GM10266 (cell line): ENCODE data around the gene HES2.

Experiments used
- DNase-seq: peaks from one replicate; pipeline ENCODE4 v3.0.0; 2012; ENCODE audit errors: extremely low spot score
- CTCF ChIP-seq: IDR thresholded peaks from 2 replicates; pipeline ENCODE4 v1.5.1; 2012; ENCODE audit warnings: mild to moderate bottlenecking, low read depth; ENCODE audit not compliant: control insufficient read depth, insufficient read depth; ENCODE audit errors: missing control alignments

Gene HES2

DNA sequence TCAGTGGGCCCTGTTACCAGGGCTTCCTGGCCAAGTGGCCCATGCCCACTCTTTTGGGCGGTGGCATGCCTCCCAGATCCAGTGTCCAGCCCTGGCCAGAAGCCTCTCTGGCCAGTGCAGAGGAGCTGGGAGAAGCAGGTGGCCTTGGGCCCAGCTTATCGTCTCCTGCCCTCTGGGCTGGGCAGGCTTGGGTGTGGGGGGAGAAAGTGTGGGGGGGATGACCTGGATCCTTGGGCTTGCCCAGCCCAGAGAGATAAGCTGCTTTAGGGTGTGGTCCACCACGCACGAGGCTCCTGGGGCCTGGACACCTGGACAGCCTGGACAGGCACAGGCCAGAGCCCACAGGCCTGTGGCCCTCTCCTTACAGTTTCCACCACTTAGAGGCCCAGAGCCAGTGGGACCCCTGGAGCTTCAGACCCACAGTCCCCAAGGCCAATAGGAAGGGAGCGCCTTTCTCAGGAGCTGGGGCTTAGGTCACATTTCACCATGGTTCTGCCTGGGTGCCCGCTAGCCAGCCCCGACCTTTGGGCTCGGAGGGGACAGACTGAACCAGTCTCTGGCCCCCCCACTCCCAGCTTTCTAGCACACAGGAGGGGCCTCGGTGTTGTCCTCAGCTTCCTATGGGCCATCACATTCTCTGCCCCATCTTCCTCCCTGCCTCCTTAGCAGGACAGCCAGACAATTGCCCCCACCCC is 6.7 kb upstream of the HES2 start:
- DNase-seq, result no peak
- no peak for TF ChIP-seq CTCF

DNA sequence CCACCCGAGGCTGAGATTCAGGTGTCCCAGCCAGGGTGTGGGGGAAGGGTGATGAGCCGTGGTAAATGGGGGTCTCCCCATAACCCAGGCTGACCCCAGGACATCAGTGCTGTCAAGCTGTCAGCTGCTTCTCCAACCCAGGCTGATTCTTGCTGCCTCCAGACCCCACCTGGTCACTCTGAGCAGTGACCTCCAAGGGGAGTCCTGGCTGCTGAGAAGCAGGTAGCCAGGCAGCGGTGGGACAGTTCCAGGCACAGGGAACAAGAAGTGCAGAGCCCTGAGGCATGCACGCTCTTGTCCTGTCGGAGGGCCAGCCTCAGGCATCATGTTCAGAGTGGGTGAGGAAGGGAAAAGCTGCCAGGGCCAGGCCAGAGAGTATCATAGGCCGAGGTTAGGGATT is 5.9 kb upstream of the HES2 start:
- TF ChIP-seq CTCF, result no peak
- no peak for DNase-seq

DNA sequence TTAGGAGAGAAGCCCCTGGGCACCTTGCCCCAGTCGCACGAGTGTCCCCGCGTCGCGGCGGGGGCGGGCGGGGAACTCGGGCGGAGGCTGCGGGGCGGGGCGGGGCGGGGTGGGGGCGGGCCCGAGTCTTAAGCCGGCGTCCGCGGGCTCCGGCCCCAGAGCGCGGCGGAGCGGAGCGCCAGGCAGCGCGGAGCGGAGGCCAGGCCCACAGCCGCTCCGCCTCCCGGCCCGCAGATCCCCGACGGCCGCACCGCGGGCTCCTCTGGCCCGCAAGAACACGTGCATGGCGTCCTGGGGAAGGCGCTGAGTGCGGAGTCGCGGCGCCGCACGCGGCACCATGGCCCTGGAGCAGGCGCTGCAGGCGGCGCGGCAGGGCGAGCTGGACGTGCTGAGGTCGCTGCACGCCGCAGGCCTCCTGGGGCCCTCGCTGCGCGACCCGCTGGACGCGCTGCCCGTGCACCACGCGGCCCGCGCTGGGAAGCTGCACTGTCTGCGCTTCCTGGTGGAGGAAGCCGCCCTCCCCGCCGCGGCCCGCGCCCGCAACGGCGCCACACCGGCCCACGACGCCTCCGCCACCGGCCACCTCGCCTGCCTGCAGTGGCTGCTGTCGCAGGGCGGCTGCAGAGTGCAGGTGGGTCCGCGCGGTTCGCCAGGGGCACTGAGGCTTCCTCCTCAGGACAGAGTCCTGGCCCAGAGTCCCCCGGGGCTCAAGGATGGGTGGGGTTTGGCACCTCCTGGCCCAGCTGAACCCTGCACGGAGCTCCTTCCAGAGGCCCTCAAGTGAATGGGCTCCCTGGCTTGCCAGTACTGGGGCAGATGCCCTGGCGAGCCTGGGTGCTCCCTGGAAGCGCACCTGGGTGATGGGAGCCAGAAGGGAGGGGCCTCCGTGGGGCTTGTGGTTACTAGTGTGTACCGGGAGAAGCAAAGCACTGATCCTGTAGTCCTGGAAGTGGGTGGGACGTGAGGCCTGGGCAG is 5.2 kb upstream of the HES2 start, which contains the start of gene ESPN:
Gene ESPN (plus strand): TSS at position 158 of the 975 bp plus-strand sequence. CDS start 180 bp downstream, at position 338.
- peak; percentile 81 for DNase-seq

DNA sequence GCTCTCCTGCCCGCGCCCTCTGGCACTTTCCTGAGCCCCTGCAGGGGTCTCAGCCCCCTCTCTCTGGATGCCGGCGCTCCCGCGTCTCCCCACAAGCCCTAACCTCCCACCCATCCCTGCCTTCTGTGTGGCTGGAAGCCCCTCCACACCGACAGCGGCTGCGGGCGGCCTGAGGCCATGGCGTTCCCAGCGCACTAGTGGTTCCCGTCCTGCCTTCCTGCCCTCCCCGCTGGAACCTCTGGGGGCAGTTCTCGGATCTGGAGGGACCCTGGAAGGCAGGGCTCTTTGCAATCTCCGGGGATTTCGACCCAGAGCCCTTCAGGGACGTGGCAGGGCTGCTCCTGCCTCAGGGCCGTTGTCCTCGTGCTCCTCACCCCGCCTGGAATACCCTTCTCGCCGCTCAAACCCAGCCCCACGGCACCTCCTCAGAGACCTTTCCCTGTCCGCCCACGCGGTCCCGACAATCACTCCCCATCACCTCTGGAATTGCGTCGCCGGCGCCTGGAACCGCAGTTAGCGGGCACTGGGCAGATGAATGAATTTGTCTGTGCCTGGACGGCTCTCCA is 4.4 kb upstream of the HES2 start:
- peak; percentile 53 for DNase-seq
- no peak for TF ChIP-seq CTCF

More for the DNA sequence above, 5.2 kb upstream of the HES2 start, which contains the start of gene ESPN:
- no peak for TF ChIP-seq CTCF

- TF ChIP-seq CTCF, result peak; percentile 84
- DNase-seq, result peak; percentile 89
Observed at GRCh38 chr1:6423321-6423999, 3.7 kb upstream of the HES2 start.

DNA sequence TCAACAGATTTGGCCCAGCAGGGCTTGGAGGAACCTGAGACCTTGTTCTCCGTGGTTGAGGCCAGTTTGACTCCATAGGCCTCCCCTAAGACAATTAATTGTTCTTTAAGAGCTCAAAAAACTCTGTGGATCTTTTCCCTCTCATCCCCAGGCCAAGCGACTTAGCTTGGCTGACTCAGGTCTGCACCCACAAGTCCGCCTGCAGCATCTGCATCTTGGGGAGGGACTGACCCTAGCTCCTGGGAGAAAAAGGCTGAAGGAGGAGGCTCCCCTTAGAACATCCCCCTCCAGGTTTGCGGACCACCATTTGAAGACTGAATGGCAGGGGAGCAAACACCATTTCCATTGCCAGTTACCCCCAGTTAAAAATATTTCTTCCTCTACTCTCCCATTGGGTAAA is 1.5 kb upstream of the HES2 start:
- DNase-seq, result peak; percentile 55
- no peak for TF ChIP-seq CTCF
